Suppressor macrophage treated with lipopolysaccharide for 4 hours (primary cell): ENCODE results near the gene MMP11.

Experiments
- DNase-seq: peaks from one replicate; pipeline ENCODE4 v3.0.0-alpha.2; 2020

MMP11 gene

GRCh38 chr22:23804781-23805291 is 32.2 kb downstream of the MMP11 start:
- no peak for DNase-seq

- no peak for DNase-seq
Observed at GRCh38 chr22:23806837-23807236, 34.2 kb downstream of the MMP11 start.

GRCh38 chr22:23812378-23812777 is 39.7 kb downstream of the MMP11 start:
- DNase-seq: no peak

GRCh38 chr22:23815541-23816155 is 43.0 kb downstream of the MMP11 start:
- no peak for DNase-seq

- DNase-seq: no peak
Observed at GRCh38 chr22:23816156-23816976, 43.7 kb downstream of the MMP11 start.

- no peak for DNase-seq
Observed at GRCh38 chr22:23817146-23817545, 44.5 kb downstream of the MMP11 start.

- DNase-seq: no peak
Observed at GRCh38 chr22:23818541-23818940, 45.9 kb downstream of the MMP11 start.

- DNase-seq: no peak
Observed at GRCh38 chr22:23820748-23821211, 48.1 kb downstream of the MMP11 start.

GRCh38 chr22:23822101-23822671 is 49.5 kb downstream of the MMP11 start:
- no peak for DNase-seq

- no peak for DNase-seq
Observed at GRCh38 chr22:23823331-23823791, 50.7 kb downstream of the MMP11 start.

GRCh38 chr22:23824476-23825245 is 52.0 kb downstream of the MMP11 start:
- DNase-seq: no peak

GRCh38 chr22:23825246-23825905 is 52.7 kb downstream of the MMP11 start:
- no peak for DNase-seq

GRCh38 chr22:23826510-23827350 is 54.1 kb downstream of the MMP11 start:
- no peak for DNase-seq

- DNase-seq: no peak
Observed at GRCh38 chr22:23827351-23827995, 54.8 kb downstream of the MMP11 start.

GRCh38 chr22:23828800-23829680 is 56.4 kb downstream of the MMP11 start:
- DNase-seq: no peak

GRCh38 chr22:23829845-23830372 is 57.3 kb downstream of the MMP11 start:
- no peak for DNase-seq

GRCh38 chr22:23831261-23831660 is 58.6 kb downstream of the MMP11 start:
- DNase-seq: no peak

- DNase-seq: no peak
Observed at GRCh38 chr22:23831781-23832180, 59.1 kb downstream of the MMP11 start.

GRCh38 chr22:23832226-23833016 is 59.8 kb downstream of the MMP11 start:
- DNase-seq: no peak
